Measurements from ENCODE around the gene CCL19.

- TF ChIP-seq USF2 (IDR thresholded peaks at IDR 0.05; ENCODE audit: low read length), result no peak
- peak in 1 of 2 experiments; percentile 48; a peak in 1 of 3 replicates for TF ChIP-seq EP300 (IDR thresholded peaks at IDR 0.05; ENCODE audit: borderline replicate concordance in 1 of 2, low read depth in 2 of 2, low read length in 2 of 2)
Observed at GRCh38 chr9:34675048-34675714, 15.9 kb downstream of the CCL19 start.
